Lung microvascular endothelial cell (primary cell): Measurements from ENCODE around the gene USP7. TPM values are rescaled to one million over a fixed set of nuclear protein-coding genes. Genes with fewer than 3 reads are reported as not detected.
"Not testable (repeated sequence)": the region's sequence is repeated elsewhere in the genome, so short reads cannot be mapped to it uniquely, and the experiment has no call there.

ENCODE experiments used
- DNase-seq, 2 donors: peaks; one replicate each; pipeline versions ENCODE4 v3.0.0 to v3.0.0-alpha.2; 2010; ENCODE audit warnings: low read depth in 2 of 2
- total RNA-seq: library from RNA; depleted of rRNA; stranded (reverse); fragments of >200 nt; gene quantifications from 2 replicates; pipeline ENCODE4 v1.2.1, GENCODE V29; 2014

The USP7 gene
- total RNA-seq, 1 donor from 2014 or later: 50.2 TPM

DNA sequence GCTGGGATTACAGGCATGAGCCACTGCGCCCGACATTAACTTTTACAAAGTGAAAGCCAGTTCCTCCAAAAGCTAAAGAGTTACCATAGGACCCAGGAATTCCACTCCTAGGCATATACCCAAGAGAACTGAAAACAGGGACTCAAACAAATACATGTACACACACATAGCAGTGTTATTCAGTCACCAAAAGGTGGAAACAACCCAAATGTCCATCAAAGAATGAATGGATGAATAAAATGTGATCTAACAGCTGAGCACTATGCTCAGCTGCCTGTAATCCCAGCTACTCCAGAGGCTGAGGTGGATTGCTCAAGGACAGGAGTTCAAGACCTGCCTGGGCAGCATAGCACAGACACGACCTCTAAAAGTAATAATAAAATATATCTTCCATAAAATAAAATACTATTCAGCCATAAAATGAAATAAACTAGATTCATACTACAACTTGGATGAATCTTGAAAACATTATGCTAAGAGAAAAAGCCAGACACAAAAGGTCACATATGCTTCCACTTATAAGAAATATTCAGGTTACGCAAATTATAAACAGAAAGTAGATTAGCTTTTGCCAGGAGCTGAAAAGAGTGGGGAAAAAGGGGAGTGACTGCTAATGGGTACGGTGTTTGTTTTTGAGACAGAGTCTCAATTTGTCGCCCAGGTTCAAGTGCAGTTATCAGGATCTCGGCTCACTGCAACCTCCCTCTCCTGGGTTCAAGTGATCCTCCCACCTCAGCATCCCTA lies 9.3 kb upstream of the USP7 start:
- no peak for DNase-seq

DNA sequence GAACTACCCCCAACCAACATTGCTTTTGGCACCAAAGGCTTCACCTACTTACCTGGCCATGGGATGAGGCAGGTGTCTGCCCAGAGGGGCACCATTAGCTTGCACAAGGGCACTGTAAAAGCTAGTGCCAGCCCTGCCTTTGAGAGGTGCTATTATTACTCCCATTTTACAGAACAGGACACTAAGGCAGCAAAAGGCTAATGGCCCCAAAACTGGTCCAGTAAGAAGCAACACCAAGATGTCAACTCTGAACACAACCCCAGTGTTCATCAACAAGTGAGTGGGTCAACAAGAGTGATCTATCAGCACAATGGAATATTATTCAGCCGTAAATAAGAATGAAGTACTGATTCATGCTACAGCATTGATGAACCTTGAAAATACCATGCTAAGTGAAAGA lies 7.7 kb upstream of the USP7 start:
- DNase-seq: no peak

DNA sequence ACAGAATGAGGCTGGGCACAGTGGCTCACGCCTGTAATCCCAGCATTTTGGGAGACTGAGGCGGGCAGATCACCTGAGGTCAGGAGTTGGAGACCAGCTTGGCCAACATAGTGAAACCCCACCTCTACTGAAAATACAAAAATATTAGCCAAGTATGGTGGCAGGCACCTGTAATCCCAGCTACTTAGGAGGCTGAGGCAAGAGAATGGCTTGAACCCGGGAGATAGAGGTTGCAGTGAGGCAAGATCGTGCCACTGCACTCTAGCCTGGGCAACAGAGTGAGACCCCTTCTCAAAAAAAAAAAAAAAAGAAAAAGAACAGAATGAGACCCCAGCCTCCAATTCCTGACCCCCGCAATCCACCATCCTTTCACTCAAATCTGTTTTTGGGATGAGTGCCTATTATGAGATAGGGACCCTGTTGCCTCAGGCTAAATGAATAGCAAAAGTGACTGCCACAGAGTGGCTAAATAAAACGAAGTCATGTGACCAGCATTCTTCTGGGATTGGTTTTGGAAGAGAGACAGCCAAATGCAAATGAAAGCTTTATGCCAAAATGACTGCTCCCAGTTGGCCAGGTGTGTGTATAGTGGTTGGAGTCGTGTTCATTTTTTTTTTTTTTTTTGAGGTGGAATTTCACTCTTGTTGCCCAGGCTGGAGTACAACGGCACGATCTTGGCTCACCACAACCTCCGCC lies 5.6 kb upstream of the USP7 start:
- not testable (repeated sequence) for DNase-seq

DNA sequence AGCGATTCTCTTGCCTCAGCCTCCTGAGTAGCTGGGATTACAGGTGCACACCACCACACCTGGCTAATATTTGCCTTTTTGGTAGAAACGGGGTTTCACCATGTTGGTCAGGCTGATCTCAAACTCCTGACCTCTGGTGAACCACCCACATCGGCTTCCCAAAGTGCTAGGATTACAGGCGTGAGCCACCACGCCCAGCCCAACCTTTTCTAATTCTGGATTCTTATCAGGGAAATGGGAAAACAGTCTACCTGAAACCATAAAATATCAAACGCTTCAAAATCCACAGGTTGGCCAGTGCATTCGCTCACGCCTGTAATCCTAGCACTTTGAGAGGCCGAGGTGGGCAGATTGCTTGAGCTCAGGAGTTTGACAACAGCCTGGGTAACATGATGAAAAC lies 4.3 kb upstream of the USP7 start:
- not testable (repeated sequence) for DNase-seq

DNA sequence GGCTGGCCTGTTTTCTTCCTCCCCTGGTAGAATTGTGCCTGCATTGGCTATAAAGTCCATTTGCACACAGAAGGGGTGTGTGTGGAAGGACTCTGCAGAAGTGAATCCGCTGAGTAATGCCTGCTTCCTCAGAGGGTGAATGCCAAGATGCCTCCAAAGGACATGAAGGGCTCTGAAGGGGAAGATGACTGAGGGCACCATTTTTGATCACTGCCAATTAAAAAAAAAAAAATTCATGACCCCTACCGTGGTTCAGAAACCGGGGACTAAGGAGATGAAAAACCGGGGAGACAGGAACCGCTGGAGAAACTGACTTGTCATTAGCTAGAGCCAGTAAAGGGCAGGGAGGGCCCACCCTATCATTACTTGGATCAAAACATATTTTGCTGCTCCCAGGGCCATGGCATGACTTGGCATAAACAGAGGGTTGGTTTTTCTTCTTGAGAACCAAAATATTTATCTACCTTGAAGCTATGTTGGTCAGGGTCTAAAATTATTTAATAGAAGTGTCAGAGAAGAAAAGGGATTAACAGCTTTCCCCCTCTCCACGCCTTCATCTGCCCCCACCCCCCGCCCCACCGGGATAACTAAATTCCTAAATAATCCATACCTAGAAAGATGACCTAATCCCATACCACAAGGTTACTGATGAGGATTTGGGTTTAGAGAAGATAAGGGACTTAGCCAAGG lies 3.6 kb upstream of the USP7 start:
- DNase-seq: peak in 1 of 2 donors; percentile 21

DNA sequence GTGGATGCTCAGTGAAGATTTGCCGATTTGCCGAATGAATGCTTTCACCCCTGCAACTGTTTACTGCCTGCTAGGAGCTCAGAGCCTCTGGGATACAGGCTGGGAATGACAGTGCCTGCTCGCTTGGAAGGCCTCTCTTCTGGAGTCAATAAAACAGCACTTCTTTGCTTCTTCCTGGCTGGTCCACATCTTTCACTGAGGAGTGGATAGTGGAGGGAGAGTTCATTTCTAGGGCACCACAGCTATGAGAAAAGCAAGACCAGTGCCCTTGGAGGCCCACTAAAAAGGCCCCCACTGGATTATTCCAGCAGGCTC lies 3.1 kb upstream of the USP7 start:
- DNase-seq: no peak

DNA sequence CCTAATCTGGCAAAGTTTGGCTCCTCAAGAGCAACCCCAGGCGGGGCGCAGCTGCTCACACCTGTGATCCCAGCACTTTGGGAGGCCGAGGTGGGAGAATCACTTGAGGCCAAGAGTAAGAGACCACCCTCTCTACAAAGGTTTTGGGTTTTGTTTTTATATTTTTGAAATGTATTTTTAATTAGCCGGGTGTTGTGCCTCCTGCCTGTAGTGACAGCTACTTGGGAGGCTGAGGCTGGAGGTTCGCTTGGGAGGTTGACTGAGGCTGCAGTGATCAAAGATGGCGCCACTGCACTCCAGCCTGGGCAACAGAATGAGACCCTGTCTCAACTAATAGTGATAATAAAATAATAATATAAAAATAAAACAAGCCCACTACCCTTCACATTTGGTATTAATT lies 756 bp upstream of the USP7 start:
- no peak for DNase-seq

DNA sequence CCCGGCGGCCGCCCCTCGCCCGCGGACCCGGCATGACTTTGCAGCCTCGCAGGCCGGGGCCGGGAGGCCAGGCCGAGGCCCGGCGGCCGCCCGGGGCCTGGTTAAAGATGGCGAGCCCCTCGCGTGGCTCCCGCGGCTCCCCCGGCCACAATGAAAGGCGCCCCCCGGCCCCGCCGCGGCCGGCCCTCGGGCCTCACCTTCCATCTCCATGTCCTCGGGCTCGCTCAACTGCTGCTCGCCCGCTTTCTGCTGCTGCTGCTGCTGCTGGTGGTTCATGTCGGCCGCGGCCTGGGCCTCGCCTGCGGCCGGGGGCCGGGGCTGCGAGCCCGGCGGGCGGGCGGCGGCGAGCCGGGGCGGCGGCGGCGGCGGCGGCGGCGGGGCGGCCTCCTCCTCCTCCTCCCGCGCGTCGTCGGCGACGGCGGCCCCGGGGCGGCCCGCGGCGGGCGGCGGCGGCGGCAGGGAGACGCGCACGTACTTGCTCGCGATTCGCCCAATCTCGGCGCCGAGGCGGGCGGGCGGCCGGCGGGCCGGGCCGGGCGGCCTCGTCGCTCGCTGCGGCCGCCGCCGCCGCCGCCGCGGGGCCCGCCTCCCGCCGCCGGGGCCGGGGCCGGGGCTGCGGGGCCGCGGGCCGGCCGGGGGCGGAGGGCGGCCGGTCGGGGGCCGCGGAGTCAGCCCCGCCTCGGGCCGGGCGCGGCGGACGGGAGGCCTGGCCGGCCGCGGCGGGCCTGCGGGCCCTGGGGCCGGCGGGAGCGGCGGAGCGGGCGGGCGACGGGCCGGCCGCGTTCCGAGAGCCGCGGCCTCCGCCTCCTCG lies 491 bp downstream of the USP7 start:
- peak; percentile 27 to 59 for DNase-seq

DNA sequence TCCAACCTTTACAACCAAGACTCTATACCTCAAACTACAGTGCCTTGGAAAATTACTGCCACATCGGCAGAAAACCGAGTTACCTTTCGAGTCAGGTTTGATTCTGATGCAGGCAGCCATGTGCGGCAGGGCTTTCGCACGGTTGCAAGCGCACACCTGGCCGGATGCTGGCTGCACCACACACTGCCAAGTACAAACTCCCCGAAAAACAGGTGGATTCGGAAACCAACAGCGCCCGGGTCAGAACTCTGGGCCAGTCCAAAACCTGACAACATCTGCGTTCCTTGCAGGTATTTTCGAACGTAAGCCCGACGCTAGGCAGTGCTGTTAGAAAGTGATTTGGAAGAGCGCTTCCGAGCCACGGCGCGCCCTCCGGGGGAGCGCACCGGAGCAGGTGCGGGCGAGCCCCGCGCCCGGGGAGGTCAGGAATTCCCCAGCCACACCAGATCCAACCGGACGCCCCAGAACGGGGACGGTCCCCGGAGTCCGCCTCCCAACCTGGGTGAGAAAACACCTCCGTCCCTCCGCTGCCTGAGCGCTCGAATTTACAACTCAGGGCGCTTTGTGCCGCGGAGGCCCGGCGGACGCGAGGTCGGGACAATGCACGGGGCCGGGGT lies 1.2 kb downstream of the USP7 start:
- DNase-seq: peak; percentile 28 to 53

DNA sequence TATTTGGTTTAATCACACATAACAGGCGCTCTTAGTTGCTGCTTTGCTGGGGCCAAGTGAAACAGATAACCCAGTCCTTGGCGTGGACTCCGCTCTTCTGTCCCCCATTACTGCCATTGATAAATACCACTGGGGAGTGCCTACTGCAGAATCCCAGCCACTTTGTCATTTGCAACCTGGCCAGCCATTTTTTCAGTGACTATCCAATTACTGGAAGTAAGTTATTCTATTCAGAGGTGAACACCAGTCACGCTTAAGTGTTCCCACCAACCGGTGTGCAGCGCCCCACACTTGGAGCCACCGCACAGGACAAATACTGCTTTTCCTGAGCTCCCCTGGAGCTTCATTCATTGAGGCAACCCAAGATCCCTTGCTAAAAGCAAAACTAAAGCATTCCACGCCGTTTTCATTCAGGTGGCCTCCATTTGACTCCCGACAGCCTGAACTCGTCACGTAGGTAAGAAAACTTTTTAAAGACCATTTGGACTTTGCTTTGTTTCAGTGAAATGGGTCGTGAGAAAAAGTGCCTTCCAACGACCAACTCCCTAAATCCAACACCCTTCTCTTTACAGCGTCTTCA lies 1.8 kb downstream of the USP7 start:
- peak in 1 of 2 donors; percentile 20 for DNase-seq

DNA sequence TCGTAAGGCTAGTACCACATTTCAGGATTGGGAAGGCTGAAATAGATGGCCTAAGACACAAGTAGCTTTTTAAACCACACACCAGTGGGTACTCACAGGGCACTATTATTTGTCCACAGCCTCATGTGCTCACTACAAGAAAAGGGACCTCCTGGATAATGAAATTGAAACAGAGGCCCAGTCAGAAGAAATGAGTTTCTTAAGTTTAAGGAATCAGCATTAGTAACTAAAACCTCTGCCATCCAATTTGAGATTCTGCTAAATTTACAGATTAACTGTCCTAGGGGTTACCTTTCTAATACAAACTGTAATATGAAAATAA lies 3.0 kb downstream of the USP7 start:
- no peak for DNase-seq

DNA sequence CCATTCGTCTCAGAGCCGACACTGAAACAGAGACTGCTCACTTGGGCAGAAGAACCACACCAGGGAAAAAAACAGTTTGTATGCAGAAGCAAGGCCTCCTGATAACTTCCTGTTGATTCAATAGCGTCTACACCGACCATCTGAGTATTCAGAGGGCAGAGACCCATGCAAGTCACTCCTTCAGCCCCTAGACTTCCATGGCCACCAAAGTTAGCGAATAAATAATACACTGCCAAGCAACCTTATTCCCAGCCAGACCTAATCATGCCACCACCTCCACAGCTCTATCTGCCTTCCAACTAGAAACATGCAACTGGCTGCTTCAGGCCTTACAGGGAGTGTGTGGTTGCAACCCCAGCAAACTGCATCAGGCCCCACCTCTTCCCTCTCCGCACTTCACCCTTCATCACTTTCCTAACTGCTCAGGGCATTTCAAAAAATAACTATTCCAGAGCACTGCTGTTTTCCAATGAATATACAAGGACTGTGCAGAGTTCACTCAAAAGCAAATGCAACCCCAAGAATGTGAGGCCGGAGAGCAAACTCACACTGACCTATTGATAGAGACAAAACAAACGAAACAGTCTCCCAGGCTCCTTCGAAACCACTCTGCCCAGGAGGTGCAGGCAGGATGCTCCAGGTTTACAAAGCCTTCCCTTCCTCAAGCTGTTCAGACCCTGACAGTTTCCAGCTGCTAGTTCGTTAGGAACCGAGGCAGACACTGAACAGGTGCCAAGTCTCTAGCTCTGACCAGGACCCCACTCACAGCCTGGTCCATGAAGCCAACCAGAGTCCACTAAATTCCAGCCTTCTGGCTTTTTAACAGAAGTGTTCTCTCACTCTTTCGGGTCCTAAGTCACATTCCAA lies 3.6 kb downstream of the USP7 start:
- DNase-seq: peak in 1 of 2 donors; percentile 57

DNA sequence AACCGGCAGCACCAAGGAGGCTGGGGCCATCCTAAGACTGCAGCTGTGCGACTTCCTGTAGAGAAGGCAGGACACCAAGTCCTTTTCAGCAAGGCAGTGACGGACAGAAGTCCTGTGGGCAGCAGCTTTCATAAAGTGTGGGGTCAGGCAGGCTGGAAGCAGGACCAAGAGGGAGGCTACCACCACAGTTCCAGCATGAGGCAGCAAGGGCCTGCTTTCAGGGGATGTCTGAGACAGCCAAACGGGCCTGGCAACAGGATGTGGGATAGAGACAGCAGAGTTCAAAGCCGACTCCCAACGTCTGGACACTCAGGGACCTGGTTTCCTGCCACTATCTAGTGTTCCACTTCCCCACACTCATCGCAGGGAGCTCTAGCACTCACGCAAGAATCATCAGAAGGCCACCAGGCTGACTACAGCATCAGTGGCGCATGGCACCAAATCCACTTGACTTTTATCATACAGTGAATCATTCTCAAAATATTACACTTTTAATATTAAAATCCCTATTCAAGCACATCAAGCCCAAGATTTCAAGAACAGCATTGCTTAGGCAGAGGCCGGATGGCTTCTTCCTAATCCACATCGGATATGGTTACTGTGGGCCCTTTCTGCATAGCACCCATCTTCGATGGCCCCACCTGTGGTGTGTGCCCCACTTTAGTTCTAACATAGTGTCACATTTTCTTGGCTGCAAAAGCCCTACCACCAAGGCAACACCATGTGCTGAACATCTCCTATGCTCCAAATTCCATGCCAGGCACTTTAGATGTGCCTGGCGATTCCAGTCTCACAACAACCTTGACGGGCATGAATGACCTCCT lies 5.2 kb downstream of the USP7 start:
- DNase-seq: peak; percentile 48 to 76

DNA sequence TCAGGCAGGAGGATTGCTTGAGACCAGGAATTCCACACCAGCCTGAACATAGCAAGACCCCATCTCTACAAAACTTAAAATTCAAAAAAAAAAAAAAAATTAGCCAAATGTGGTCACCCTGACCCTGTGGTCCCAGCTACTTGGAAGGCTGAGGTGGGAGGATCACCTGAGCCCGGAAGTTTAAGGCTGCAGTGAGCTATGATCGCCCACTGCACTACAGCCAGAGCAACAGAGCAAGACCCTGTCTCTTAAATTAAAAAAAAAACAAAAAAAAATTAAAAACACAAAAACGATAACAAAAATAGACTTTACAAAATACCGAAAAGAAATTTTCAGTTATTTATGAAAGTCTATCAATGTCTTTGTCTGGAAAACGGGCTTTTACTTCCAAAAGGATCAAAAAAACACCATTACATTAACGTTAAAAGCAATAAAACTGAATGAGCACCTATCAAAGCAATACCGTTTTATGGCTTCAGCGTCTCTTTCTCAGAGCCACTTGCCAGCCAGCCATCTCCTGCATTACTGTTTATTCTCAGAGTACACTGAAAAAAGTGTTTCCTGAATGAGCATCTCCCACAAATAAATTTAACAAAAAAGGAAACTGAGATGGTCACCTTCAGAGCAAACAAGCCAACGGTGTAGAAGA lies 6.1 kb downstream of the USP7 start:
- DNase-seq: no peak

DNA sequence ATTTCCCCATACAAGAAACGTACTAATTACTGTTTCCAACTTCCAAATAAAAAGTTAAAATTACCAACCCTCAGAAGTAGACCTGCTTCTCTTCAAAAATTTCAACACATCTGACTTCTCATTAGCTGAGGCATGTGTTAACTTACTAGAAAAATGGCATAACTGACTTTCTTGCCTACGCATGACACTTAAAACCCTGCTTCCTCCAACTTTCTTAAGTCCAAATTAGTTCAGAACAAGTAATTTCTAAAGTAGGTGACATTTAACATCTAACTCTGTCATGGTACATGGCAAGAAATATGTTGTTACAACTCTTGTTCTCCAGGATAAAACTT lies 6.7 kb downstream of the USP7 start:
- no peak for DNase-seq

DNA sequence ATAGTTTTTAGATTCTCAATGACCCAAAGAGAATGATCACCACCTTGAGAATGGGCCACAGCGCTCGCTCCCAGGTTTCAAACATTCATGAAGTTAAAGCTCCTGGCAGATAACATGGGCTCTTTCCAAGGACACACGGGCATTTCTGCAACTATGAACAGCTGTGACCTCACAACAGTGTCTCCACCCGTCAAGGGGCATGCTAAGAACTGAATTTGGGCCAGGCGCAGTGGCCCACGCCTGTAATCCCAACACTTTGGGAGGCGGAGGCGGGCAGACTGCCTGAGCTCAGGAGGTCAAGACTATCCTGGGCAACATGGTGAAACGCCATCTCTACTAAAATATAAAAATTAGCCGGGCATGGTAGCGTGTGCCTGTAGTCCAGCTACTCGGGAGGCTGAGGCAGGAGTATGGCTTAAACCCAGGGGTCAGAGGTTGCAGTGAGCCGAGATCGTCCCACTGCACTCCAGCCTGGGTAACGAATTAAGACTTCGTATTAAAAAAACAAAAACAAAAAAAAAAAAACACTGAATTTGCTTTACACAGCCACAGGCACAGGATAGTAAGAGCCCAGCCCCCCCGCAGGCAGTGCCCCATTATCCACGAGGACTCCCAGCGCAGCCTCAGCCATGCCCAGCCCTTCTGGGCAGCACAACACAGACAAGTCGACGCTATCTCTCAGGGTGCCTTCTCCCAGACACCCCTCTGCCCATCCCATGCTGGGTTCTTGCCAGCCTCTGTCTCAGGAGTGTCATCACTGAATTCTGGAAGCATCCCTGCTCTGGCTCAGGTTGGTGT lies 7.2 kb downstream of the USP7 start:
- DNase-seq: no peak

DNA sequence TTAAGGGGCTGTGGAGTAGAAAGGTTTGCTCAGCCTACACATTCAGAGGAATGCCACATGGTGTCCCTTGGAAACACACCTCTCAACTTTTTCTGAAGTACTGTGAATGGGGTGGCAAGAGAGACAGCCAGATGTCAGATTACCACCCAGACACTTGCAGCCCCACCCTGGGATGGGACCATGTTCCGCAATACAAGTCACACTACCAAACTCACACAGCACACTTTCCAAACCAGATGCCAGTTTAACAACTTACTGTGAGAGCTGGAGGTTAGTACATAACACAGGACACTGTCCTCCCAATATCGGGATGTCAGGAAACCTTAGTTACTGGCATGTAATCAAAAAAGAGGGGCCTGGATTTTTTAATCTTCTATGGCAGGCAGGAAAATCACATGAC lies 7.9 kb downstream of the USP7 start:
- peak in 1 of 2 donors; percentile 66 for DNase-seq

DNA sequence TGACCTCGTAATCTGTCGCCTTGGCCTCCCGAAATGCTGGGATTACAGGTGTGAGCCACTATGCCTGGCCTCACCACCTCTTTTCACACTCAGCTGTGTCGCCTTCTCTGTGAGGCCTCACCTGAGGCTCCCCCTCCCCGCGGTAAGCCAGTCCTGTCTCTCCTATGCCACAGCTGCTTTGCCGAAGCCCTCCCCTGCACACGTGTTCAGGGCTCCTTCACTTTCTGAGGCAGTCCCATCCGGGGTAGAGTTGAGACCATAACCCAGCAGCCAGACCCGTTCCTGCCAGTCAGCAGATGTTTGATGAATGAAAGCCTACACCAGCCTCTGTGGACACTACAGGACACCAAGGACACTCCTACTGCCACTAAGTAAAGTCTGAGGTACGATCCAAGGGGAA lies 10.6 kb downstream of the USP7 start:
- DNase-seq: no peak
